SU-DHL-6 (cell line): ENCODE results near the gene SIM2.

Experiments used
- H2AFZ ChIP-seq: fragments of 200-600 bp; sonication (generic); 2 replicates; pipeline ENCODE4 v1.6.1; 2014; ENCODE audit warnings: low read depth, mild to moderate bottlenecking, moderate library complexity, mixed read lengths, antibody characterized with exemption, low read length; ENCODE audit not compliant: severe bottlenecking
- H3F3A ChIP-seq: fragments of 200-600 bp; shearing (Covaris generic); 2 replicates; pipeline ENCODE4 v1.6.0; 2016; ENCODE audit warnings: antibody characterized with exemption, mild to moderate bottlenecking; ENCODE audit not compliant: insufficient read depth
- H3K27ac ChIP-seq: fragments of 200-600 bp; sonication (generic); 2 replicates; pipeline ENCODE4 v1.5.1; 2016; ENCODE audit warnings: low read depth, mild to moderate bottlenecking, low read length, moderate library complexity, mixed read lengths
- H3K27me3 ChIP-seq: fragments of 200-600 bp; sonication (generic), shearing (Covaris generic); 2 replicates; pipeline ENCODE4 v1.6.0; 2014; ENCODE audit warnings: mild to moderate bottlenecking, low read length
- H3K36me3 ChIP-seq: fragments of 200-600 bp; sonication (generic); 2 replicates; pipeline ENCODE4 v1.6.1; 2014; ENCODE audit warnings: mild to moderate bottlenecking, low read length, mixed read lengths
- H3K4me2 ChIP-seq: fragments of 300-600, 200-600 bp; shearing (Covaris generic), sonication (generic); 2 replicates; pipeline ENCODE4 v1.6.0; 2014; ENCODE audit warnings: low read length, low read depth, mild to moderate bottlenecking; ENCODE audit not compliant: poor library complexity, severe bottlenecking
- H3K4me3 ChIP-seq: fragments of 200-600 bp; sonication (generic); 2 replicates; pipeline ENCODE4 v1.5.1; 2014; ENCODE audit warnings: antibody characterized with exemption, low read length, mild to moderate bottlenecking, mixed read lengths; ENCODE audit not compliant: insufficient read depth, poor library complexity, severe bottlenecking
- H3K79me2 ChIP-seq: fragments of 200-600 bp; sonication (generic); 2 replicates; pipeline ENCODE4 v1.6.1; 2014; ENCODE audit warnings: mild to moderate bottlenecking, low read length, moderate library complexity; ENCODE audit not compliant: insufficient read depth
- H3K9ac ChIP-seq: fragments of 200-600 bp; sonication (generic); 2 replicates; pipeline ENCODE4 v1.7.0; 2014; ENCODE audit warnings: mild to moderate bottlenecking, low read length
- H3K9me2 ChIP-seq: fragments of 200-600 bp; sonication (generic); replicated peaks from 2 replicates; pipeline ENCODE4 v1.6.1; 2014; ENCODE audit warnings: low read length; ENCODE audit not compliant: insufficient read depth
- H3K9me3 ChIP-seq: fragments of 200-600 bp; sonication (generic); 2 replicates; pipeline ENCODE4 v1.6.1; 2014; ENCODE audit warnings: low read length, mixed read lengths; ENCODE audit not compliant: insufficient read depth
- H4K20me1 ChIP-seq: fragments of 200-600 bp; sonication (generic); 2 replicates; pipeline ENCODE4 v1.6.1; 2014; ENCODE audit warnings: low read depth, mild to moderate bottlenecking, antibody characterized with exemption, low read length, moderate library complexity, mixed read lengths
- EZH2phosphoT487 ChIP-seq: fragments of 200-600 bp; sonication (generic), shearing (Covaris generic); conservative IDR thresholded peaks from 2 replicates; pipeline ENCODE4 v1.6.1; 2018; ENCODE audit warnings: mild to moderate bottlenecking, antibody characterized with exemption, low read length, moderate library complexity, mixed read lengths
- TF ChIP-seq, protein P1 (sequence below): fragments of 200-600 bp; sonication (generic); IDR thresholded peaks from one replicate; pipeline ENCODE4 v1.5.1; 2017; ENCODE audit warnings: antibody characterized with exemption, mild to moderate bottlenecking, low read length, moderate library complexity; ENCODE audit not compliant: insufficient read depth, poor library complexity, severe bottlenecking

Gene SIM2

DNA sequence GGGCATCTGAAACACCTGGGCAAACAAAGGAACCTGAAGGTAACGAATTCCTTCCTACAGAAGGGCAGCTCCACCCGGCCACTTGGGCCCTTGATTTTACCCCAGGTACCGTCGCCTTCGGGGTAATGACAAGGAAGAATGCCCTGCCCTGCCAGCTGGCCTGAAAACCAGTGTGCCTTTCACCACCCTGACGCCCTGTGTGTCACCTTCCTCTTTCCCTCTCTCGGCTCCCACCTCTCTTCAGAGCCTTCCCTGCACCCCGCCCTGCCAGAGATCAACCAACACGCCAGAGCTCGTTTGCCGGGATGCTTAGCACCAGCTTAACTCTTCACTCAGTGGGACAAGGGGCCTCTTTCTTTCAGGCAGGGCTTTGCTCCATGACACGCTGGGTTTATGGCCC, 86.0 kb downstream of the SIM2 start:
- H3F3A ChIP-seq, result no peaks in the 10 kb centered on the region
- H3K4me2 ChIP-seq, result no peak overlapping the region
- H3K36me3 ChIP-seq, result no peaks in the 10 kb centered on the region
- no peaks in the 10 kb centered on the region for H4K20me1 ChIP-seq
- no peak overlapping the region for H2AFZ ChIP-seq
- no peak for TF ChIP-seq EZH2phosphoT487
- TF ChIP-seq, protein P1, sequence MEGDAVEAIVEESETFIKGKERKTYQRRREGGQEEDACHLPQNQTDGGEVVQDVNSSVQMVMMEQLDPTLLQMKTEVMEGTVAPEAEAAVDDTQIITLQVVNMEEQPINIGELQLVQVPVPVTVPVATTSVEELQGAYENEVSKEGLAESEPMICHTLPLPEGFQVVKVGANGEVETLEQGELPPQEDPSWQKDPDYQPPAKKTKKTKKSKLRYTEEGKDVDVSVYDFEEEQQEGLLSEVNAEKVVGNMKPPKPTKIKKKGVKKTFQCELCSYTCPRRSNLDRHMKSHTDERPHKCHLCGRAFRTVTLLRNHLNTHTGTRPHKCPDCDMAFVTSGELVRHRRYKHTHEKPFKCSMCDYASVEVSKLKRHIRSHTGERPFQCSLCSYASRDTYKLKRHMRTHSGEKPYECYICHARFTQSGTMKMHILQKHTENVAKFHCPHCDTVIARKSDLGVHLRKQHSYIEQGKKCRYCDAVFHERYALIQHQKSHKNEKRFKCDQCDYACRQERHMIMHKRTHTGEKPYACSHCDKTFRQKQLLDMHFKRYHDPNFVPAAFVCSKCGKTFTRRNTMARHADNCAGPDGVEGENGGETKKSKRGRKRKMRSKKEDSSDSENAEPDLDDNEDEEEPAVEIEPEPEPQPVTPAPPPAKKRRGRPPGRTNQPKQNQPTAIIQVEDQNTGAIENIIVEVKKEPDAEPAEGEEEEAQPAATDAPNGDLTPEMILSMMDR, result no peak
- H3K27ac ChIP-seq, result no peak overlapping the region
- no peak overlapping the region for H3K4me3 ChIP-seq
- H3K79me2 ChIP-seq, result no peaks in the 10 kb centered on the region
- no peaks in the 10 kb centered on the region for H3K9me2 ChIP-seq
- H3K9me3 ChIP-seq, result no peaks in the 10 kb centered on the region
- H3K27me3 ChIP-seq, result no peaks in the 10 kb centered on the region
- H3K9ac ChIP-seq, result no peak overlapping the region

DNA sequence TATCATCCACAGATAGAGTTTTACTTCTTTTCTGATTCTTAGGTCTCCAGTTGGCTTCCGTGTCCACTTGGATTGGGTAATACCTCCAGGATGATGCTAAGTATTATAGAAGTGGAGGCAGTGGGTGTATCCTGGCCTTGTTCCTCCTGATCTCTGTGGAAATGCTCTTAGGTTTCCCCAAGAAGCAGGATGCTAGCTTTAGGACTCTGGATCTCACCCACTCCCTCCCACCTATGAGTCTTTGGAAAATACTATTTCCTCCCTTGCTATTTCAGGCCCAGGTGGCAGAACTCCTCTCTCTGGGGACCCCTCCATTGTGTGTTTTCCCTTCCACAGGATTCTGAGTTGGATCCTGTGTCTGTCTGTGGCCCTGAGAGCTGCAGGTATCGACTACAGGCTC, 86.7 kb downstream of the SIM2 start:
- Histone ChIP-seq H3K27me3 (no peaks in the 10 kb centered on the region), H3K4me2 (no peak overlapping the region), H4K20me1 (no peaks in the 10 kb centered on the region), H3K27ac (no peak overlapping the region), H3K4me3 (no peak overlapping the region), H3K36me3 (no peaks in the 10 kb centered on the region), H2AFZ (no peak overlapping the region), H3K9ac (no peak overlapping the region), H3K9me3 (no peaks in the 10 kb centered on the region), H3K79me2 (no peaks in the 10 kb centered on the region), H3K9me2 (no peaks in the 10 kb centered on the region), H3F3A (no peaks in the 10 kb centered on the region)
- TF ChIP-seq EZH2phosphoT487, result no peak
- TF ChIP-seq, protein P1, result no peak

DNA sequence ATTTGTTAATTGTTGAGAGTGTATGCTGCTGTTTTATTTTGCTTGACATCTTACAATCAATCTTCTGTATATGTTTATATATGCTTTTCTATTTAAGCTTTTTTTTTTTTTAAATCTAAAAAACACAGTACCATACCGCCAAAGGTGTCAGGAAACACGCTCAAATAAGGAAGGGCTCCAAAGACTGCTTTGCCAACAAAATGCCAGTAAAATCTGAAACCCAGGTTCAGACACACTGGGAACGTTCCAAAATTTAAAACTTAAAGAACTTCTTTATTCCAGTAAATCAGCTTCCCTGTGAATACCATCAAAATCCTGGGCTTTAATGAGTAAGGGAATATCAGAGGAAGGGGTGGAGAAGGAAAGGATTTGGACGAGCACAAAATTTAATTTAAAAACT, 87.3 kb downstream of the SIM2 start:
- TF ChIP-seq, protein P1, result no peak
- no peak for TF ChIP-seq EZH2phosphoT487
- H3K27ac ChIP-seq, result no peak overlapping the region
- no peaks in the 10 kb centered on the region for H3K9me2 ChIP-seq
- no peaks in the 10 kb centered on the region for H3K36me3 ChIP-seq
- no peak overlapping the region for H3K4me2 ChIP-seq
- no peaks in the 10 kb centered on the region for H3K27me3 ChIP-seq
- H2AFZ ChIP-seq, result no peak overlapping the region
- no peaks in the 10 kb centered on the region for H4K20me1 ChIP-seq
- H3K9ac ChIP-seq, result no peak overlapping the region
- no peaks in the 10 kb centered on the region for H3K9me3 ChIP-seq
- H3F3A ChIP-seq, result no peaks in the 10 kb centered on the region
- H3K79me2 ChIP-seq, result no peaks in the 10 kb centered on the region
- H3K4me3 ChIP-seq, result no peak overlapping the region
